Measurements from ENCODE around the gene SPANXN4.

SPANXN4 gene, protein sequence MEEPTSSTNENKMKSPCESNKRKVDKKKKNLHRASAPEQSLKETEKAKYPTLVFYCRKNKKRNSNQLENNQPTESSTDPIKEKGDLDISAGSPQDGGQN

DNA sequence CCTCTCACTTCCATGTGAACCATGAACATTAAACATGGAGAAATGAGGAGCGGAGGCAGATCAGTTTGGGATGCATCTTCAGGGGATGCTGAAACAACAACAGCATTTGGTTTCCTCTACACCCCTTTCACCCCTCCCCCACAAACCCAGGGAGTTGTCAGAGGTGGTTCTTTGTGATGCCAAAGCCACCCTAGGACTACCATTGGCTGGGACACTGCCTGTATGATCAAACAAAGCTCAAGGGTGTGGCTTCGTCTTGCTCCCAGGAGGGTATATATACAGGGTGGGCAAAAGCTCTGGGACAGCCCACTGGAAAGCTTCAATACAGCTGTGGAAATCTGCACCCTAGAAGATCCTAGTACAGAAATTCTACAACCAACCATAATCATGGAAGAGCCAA lies at the start of gene SPANXN4:
Gene SPANXN4, plus strand, starts transcription at position 301 of the 400 bp plus-strand sequence. Its CDS starts 87 bp downstream, at position 388.
- DNase-seq (ENCODE audit: low read depth): no peak

DNA sequence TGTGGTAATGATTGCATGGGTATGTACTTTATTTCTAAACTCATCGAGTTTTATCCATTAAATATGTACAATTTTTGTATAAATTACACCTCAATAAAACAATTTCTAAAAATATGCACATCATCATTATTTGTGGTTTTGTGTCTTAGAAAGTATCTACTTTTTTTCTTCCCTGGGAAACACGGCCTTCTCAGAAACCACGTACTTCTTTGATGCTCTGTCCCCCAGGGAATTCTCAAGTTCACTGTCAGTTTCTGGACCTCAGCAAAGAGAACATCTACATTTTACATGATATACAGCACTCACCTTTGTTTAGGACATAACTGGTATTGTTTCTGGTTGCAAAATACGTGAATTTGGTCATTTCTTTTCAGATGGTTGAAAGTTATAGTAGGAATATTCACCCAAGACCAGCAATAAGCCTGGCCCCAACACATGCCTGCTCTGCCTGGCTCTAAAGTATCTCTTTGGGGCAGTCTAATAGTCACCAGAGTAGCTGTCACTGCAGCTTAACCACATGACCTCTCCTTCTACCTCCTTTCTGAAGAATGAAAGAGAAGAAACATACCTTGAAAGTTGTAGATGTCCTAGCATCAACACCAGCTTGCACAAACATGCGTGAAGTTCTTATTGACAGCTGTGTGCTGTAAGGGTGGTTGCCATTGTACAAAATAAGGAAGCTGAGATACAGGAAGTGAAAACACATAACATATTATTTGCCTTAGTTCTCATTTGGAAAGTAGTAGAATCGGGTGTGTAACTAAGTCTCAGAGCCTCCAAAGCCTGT lies 48.4 kb upstream of the SPANXN4 start:
- no peak for DNase-seq (ENCODE audit: low read depth)

DNA sequence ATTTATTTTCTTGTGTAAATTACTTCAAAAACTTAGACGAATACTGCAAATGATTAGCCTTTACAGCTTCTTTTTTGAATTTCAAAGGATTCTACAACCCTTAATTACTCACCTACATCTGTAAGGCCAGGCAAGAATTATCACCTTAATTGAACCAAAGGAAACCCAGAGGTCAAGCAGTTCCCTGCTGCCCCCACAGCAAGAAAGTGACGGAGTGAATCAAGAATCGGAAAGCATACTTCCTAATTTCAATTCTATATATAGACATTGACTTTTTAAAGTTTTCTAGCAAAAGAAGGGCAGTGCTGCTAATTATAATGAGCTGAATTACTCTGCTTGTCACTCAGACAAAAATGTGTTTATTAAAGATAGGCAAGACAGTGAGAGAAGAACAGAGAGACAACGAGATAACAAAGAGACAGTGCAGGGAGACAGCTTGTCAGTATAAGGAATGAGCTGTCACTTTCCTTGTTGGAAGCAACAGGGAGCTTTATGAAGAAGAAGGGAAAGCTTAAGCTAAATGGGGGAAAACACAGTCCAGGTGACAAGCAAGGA lies 47.5 kb upstream of the SPANXN4 start:
- DNase-seq (ENCODE audit: low read depth): no peak

DNA sequence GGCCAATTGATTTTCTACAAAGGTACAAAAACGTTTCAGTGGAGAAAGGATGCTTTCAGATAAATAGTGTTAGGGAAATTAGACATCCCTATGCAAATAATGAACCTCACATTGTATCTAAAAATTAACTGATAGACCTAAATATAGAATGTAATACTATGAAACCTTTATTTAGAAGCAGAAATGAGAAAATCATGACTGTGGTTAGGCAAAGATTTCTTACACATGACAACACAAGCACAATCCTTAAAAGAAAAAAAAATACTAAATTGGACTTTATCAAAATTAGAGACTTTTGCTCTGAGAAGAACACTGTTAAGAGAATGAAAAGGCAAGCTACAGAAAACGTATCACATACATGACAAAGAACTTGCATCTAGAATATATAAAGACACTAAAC lies 43.0 kb upstream of the SPANXN4 start:
- DNase-seq (ENCODE audit: low read depth): no peak

DNA sequence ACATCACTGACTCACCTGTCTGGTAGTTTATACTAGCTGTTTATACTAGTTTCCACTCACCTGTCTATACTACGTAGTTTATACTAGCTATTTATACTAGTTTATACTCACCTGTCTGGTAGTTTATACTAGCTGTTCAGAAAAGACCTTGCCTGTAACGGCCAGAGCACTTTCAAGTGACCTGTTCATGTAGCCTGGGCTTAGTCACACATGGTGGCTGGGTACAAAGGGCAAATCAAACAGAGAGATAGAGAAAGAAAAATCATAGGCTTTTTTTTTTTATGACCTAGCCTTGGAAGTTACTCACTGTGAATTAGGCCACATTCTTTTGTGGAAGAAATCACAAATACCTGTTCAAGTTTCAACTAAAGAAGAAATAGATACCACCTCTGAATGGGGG lies 30.7 kb upstream of the SPANXN4 start:
- DNase-seq (ENCODE audit: low read depth): no peak

DNA sequence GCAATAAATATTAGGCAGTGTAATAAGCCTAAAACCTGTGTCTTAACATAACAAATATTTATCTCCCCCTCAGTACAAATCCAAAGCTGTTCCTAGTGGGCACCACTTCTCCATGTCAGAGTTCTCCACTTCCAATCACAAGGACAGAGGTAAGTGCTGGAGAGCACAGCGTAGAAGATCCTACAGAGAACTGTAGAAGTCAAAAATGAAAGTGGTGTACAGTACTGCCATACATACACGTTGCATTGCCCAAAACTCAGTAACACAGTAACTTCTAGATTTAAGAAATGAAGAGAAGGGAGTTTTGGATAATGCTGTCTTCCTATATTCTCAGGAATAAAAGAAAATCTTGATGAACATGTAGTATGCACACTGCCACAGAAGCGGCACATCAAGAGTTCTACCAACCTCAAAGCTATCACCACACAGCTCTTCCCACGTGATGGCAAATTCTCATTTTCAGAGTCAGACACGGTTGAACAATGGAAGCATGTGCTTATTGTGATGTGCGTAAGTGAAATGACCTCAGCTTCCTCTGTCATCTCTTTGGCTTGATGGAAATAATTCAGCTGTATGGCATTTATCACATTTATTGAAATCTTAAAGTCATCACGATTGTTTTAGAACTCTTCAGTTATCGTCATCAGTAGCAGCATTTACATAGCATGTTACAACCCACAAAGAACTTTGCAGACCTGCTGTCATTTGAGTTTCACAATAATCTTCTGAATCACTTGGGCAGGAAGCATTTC lies 27.1 kb upstream of the SPANXN4 start:
- no peak for DNase-seq (ENCODE audit: low read depth)

DNA sequence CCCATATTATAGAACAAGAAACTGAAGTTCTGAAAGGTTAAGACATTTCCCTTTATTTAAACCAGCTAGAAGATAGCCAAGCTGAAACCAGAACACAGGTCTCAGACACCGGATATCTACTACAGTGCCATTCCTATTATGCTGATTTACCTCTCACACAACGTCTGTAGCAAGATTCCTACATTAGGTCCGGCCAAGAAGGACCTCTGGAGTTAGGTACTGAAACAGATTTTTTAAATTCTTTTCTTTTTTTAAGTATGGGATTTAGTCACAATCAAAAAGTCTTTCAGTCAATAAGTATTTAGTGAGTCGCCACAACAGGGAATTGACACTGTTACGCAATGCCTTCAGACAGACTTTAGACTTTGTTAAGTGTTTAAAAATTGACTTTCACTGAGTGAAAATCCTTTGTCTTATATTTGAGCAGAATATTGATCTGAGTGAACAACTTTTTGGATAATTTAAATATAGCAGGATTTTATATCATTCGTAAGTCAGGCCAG lies 26.5 kb upstream of the SPANXN4 start:
- no peak for DNase-seq (ENCODE audit: low read depth)

DNA sequence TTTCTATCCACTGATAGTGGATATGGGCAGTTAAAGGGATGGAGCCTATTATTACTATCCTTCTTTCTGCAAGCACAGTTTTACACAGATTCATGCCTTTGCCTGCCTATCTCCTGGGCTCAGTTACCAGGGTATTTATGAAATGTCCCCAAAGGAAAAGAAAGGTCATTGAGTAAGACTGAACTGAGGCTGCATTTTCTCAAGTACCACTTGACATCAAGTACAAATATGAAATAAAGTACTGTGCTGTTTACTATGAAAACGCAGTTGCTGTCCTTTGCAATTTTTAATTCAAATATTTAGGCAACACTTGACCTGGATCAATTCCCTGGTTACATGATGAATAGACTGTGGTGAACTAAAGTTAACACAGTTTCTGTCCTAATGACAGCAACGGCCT lies 23.5 kb upstream of the SPANXN4 start:
- no peak for DNase-seq (ENCODE audit: low read depth)

DNA sequence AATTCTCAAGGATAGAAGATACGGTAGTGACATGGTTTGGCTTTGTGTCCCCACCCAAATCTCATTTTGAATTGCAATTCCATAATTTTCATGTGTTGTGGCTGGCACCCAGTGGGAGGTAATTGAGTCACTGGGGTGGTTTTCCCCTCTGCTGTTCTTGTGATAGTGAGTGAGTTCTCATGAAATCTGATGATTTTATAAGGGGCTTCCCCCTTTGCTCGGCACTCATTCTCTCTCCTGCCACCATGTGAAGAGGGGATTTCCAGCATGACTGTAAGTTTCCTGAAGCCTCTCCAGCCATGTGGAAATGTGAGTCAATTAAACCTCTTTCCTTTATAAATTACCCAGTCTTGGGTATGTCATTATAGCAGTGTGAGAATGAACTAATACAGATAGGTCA lies 8.5 kb upstream of the SPANXN4 start:
- DNase-seq (ENCODE audit: low read depth): no peak

DNA sequence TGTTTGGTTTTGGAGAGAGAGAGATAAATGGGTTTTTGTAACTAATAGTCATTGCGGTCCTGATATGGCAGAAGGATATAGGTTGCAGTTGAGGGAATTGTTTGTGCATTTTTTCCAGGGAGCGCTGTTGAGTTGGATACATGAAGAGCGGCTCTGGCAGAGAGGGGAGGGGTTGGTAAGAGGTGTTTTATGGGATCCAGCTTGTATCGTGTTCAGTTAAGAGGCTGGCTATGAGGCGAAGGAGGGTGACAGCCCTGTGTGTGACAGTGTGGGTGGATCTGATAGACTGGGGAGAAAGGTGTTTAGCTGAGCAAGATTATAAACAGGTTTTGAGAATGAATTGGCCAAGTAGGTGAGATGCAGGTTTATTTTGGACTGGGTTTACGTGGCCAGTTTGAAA lies 1.5 kb downstream of the SPANXN4 start:
- DNase-seq (ENCODE audit: low read depth): no peak

DNA sequence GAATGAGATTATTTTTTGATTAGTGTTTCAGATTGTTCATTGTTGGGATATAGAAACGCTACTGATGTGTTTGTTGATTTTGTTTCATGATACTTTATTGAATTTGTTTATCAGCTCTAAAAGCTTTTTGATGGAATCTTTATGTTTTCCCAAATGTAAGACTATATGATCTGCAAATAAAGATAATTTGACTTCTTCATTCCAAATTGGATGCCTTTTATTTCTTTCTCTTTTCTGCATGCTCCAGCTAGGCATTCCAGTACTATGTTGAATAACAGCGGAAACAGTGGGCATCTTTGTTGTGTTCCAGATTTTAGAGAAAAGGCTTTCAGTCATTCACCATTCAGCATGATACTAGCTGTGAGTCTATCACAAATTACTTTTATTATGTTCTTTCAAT lies 21.8 kb downstream of the SPANXN4 start:
- no peak for DNase-seq (ENCODE audit: low read depth)

DNA sequence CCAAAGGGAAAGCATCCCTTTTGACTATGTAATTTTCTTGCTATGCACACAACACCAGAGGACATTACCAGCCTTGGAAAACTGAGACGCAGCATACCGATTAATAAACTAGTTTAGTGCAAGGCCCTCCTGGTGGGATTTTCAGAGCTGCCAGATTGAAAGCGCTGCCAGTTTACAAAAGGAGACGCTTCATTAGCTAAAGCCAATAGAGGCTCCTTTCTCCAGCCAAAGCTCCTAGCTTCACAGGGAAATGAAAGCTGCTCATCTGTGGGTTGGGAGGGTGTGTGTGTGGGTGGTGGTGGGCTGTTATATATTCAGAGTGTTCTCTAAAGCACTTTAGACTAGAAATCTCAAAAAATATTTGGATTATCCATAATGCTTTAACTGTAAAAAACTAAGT lies 32.4 kb downstream of the SPANXN4 start:
- no peak for DNase-seq (ENCODE audit: low read depth)

DNA sequence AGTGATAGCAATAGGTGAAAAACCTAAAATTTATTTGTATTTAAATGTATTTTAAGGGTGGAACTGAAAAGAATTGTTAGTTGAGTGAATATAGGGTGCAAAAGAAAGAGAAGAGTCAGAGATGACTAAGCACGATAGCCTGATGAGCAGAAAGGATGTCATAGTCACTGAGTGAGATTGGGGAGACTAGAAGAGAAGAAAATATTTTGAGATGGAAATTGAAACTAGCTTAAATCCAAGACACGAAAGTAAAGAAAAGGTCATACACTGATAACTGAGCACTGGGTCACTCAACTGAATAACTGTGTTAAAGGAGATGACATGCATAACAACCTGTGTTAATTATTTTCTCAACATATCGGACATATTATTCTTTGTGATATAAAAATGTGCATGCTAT lies 55.5 kb downstream of the SPANXN4 start:
- no peak for DNase-seq (ENCODE audit: low read depth)

DNA sequence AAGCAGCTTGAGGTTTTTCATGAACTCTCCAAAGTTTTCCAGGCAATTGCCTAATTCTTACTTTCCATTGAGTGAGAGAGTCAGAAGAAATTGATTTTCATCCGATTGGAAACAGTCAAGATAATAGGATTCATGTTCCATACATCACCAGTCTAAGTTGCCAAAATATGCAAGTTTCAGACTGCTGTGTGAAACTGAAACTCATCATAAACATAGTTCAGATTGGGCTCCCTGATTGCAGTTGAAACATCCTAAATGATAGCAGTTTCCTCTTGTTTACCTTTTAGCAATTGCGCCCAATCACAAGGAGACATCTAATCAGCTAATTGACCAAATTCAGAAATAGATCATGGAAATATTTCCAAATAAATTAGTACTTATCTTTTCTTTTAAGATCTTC lies 56.8 kb downstream of the SPANXN4 start:
- no peak for DNase-seq (ENCODE audit: low read depth)

All from stimulated activated CD8-positive, alpha-beta memory T cell treated with anti-CD3 and anti-CD28 coated beads, Interleukin-12 subunit alpha, Interleukin-12 subunit beta, amount 100 ng/mL, for 1 hour (primary cell).